SJCRH30 (cell line): ENCODE results near the gene BRF1. TPM values are rescaled to one million over a fixed set of nuclear protein-coding genes. Genes with fewer than 3 reads are reported as not detected.
"Not testable (repeated sequence)": the region's sequence is repeated elsewhere in the genome, so short reads cannot be mapped to it uniquely, and the experiment has no call there.

ENCODE experiments used
- DNase-seq, 2 experiments: peaks; one replicate each; pipeline ENCODE4 v3.0.0-alpha.2; 2015 to 2020
- H3K27ac ChIP-seq: fragments of 250-450 bp; sonication (Bioruptor Pico); 2 replicates; pipeline ENCODE4 v1.5.1; 2020; ENCODE audit warnings: mild to moderate bottlenecking, moderate library complexity
- H3K27me3 ChIP-seq: fragments of 250-450 bp; sonication (Bioruptor Pico); 2 replicates; pipeline ENCODE4 v1.5.1; 2020; ENCODE audit warnings: mild to moderate bottlenecking, moderate library complexity
- H3K36me3 ChIP-seq: fragments of 250-450 bp; sonication (Bioruptor Pico); 2 replicates; pipeline ENCODE4 v1.5.1; 2020; ENCODE audit warnings: mild to moderate bottlenecking, moderate library complexity
- H3K4me1 ChIP-seq: fragments of 250-450 bp; sonication (Bioruptor Pico); 2 replicates; pipeline ENCODE4 v1.5.1; 2020; ENCODE audit warnings: mild to moderate bottlenecking, moderate library complexity
- H3K4me3 ChIP-seq: fragments of 250-450 bp; sonication (Bioruptor Pico); 2 replicates; pipeline ENCODE4 v1.5.1; 2020; ENCODE audit warnings: mild to moderate bottlenecking, moderate library complexity
- H3K9me3 ChIP-seq: fragments of 250-450 bp; sonication (Bioruptor Pico); replicated peaks from 2 replicates; pipeline ENCODE4 v1.5.1; 2020; ENCODE audit warnings: mild to moderate bottlenecking, moderate library complexity
- total RNA-seq: library from RNA; depleted of rRNA; stranded (reverse); fragments of >200 nt; shearing (Covaris generic); gene quantifications from 2 replicates; pipeline ENCODE4 v1.2.3, GENCODE V29; 2014

BRF1 gene
- total RNA-seq, 1 experiment from 2014 or later = 31.4 TPM

GRCh38 chr14:105335735-105336476, 35.1 kb upstream of the BRF1 start:
- Histone ChIP-seq H3K27ac (peak overlapping the region; percentile 67), H3K27me3 (no peaks in the 10 kb centered on the region), H3K4me3 (no peak overlapping the region), H3K9me3 (peaks cover 5% of the 10 kb centered on the region; the same call in 1 of the 2 replicates), H3K4me1 (peaks cover 52% of the 10 kb centered on the region), H3K36me3 (no peaks in the 10 kb centered on the region)
- DNase-seq = peak; percentile 70 to 76

- not testable (repeated sequence) for H3K36me3 ChIP-seq, H3K4me3 ChIP-seq, H3K9me3 ChIP-seq, H3K27ac ChIP-seq, H3K27me3 ChIP-seq, DNase-seq
- H3K4me1 ChIP-seq = peaks cover 51% of the 10 kb centered on the region
These were observed 34.4 kb upstream of the BRF1 start for GRCh38 chr14:105335231-105335542.

GRCh38 chr14:105334383-105335230, 33.8 kb upstream of the BRF1 start:
- Histone ChIP-seq H3K4me1 (peaks cover 54% of the 10 kb centered on the region), H3K9me3 (peaks cover 5% of the 10 kb centered on the region; the same call in 1 of the 2 replicates), H3K27me3 (no peaks in the 10 kb centered on the region), H3K27ac (no peak overlapping the region), H3K4me3 (no peak overlapping the region), H3K36me3 (no peaks in the 10 kb centered on the region)
- no peak for DNase-seq

- Histone ChIP-seq H3K36me3 (no peaks in the 10 kb centered on the region), H3K9me3 (peaks cover 5% of the 10 kb centered on the region; the same call in 1 of the 2 replicates), H3K4me3 (no peak overlapping the region), H3K27ac (peak overlapping the region; percentile 73), H3K27me3 (no peaks in the 10 kb centered on the region), H3K4me1 (peaks cover 62% of the 10 kb centered on the region)
- DNase-seq = peak; percentile 57 to 67
These were observed 33.0 kb upstream of the BRF1 start for GRCh38 chr14:105333613-105334364.

DNA sequence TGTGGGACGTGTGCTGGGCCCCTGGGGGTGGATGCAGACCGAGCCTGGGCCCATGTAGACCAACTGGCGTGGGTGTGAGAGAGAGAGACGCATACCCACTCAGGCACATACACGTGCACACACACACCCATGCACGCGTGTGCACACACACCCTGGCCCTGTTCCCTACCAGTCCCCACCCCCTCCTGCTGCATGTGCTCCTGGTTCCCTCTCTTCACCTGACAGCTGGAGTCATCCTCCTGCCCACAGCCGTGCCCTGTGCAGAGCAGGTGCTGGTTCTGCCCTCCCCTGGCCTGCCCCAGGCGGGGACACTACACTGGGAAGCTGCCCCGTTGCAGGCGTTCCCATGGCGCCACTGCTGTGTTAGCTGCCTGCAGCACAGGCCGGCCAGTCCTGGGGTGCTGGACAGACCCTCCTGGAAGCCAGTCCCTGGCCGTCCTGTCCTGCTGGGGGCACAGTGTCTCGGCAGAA, 32.3 kb upstream of the BRF1 start:
- Histone ChIP-seq H3K36me3 (no peaks in the 10 kb centered on the region), H3K27ac (peak overlapping the region; percentile 73), H3K4me3 (no peak overlapping the region), H3K4me1 (peaks cover 69% of the 10 kb centered on the region), H3K9me3 (peaks cover 5% of the 10 kb centered on the region; the same call in 1 of the 2 replicates), H3K27me3 (no peaks in the 10 kb centered on the region)
- peak; percentile 60 to 62 for DNase-seq

DNA sequence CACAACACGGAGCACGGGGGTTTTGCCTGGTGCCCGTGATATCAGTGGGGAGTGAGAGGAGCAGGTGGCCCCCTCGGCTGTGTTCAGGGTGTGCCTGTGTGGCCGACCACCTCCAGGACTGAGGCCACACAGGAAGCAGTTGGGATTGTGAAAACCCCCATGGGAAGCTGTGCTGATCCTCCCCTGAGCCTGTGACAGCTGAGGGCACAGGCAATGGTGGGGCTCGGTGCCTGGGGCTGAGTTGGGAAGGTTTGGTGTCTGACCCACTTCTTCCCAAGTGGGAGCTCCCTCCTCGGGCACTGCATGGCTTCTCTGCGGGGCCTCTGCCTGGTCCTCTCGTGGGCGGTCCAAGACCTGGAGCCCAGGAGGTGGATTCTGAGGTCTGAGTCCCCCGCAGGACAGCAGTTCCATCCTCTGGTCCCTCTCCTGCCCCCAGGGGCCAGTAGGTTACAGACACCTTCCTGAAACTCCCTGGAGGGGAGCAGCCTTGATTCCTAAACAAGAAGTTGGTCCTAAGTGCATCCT, 31.6 kb upstream of the BRF1 start:
- Histone ChIP-seq H3K4me1 (peaks cover 73% of the 10 kb centered on the region), H3K27ac (peak overlapping the region; percentile 73), H3K36me3 (no peaks in the 10 kb centered on the region), H3K9me3 (peaks cover 5% of the 10 kb centered on the region; the same call in 1 of the 2 replicates), H3K27me3 (no peaks in the 10 kb centered on the region), H3K4me3 (no peak overlapping the region)
- peak; percentile 98 to 99 for DNase-seq

GRCh38 chr14:105331575-105332349, 31.0 kb upstream of the BRF1 start:
- no peaks in the 10 kb centered on the region for H3K36me3 ChIP-seq

GRCh38 chr14:105330491-105330895, 29.7 kb upstream of the BRF1 start:
- Histone ChIP-seq H3K4me1 (peaks cover 82% of the 10 kb centered on the region), H3K27me3 (no peaks in the 10 kb centered on the region), H3K27ac (no peak overlapping the region), H3K36me3 (no peaks in the 10 kb centered on the region), H3K9me3 (peaks cover 5% of the 10 kb centered on the region; the same call in 1 of the 2 replicates), H3K4me3 (no peak overlapping the region)
- DNase-seq = no peak

More at GRCh38 chr14:105331575-105332349, 31.0 kb upstream of the BRF1 start:
- Histone ChIP-seq H3K27ac (peak overlapping the region; percentile 73), H3K27me3 (no peaks in the 10 kb centered on the region), H3K9me3 (peaks cover 5% of the 10 kb centered on the region; the same call in 1 of the 2 replicates), H3K4me1 (peaks cover 80% of the 10 kb centered on the region), H3K4me3 (no peak overlapping the region)
- no peak for DNase-seq

DNA sequence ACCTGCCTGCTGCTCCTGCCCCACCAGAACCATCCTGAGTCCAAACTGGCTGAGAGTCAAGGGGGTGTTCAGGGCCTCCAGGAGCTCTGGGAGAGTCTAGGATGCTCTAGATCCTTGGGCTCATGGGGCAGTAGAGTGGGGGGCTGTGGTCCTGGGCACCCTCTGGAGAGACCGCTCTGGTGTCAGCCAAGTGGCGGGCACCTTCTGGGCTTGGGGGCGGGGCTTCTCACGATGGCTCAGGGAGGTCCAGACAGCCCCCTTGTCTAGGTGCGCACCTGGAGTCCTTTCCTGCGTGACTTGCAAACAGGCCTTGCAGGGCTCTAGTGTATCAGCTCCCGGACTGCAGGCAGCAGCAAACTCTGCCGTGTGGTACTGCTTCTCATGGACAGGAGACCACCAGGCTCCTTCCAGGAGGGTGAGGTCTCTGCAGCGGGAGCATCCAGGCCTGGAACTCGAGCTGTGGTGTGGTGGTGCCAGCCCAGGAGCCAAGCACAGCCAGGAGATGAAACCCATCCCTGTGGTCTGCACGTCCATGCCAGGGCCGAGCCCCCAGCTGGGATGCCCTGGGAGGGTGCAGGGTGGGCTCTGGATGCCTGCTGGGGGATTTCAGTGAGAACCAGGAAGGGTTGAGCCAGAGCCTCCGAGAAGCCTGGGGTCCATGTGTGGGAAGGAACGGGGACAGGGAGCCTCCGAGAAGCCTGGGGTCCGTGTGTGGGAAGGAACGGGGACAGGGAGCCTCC, 28.8 kb upstream of the BRF1 start:
- peaks cover 5% of the 10 kb centered on the region; the same call in 1 of the 2 replicates for H3K9me3 ChIP-seq
- peaks cover 87% of the 10 kb centered on the region for H3K4me1 ChIP-seq
- no peaks in the 10 kb centered on the region for H3K36me3 ChIP-seq
- H3K27ac ChIP-seq = peak overlapping the region; percentile 22
- DNase-seq = no peak
- H3K4me3 ChIP-seq = no peak overlapping the region
- H3K27me3 ChIP-seq = no peaks in the 10 kb centered on the region

- H3K27me3 ChIP-seq = no peaks in the 10 kb centered on the region
- peak overlapping the region; percentile 22 for H3K27ac ChIP-seq
- H3K9me3 ChIP-seq = peaks cover 5% of the 10 kb centered on the region; the same call in 1 of the 2 replicates
- H3K4me3 ChIP-seq = no peak overlapping the region
- peaks cover 87% of the 10 kb centered on the region for H3K4me1 ChIP-seq
- DNase-seq = peak; percentile 87 to 88
- no peaks in the 10 kb centered on the region for H3K36me3 ChIP-seq
These were observed 28.0 kb upstream of the BRF1 start for GRCh38 chr14:105328678-105329390.

DNA sequence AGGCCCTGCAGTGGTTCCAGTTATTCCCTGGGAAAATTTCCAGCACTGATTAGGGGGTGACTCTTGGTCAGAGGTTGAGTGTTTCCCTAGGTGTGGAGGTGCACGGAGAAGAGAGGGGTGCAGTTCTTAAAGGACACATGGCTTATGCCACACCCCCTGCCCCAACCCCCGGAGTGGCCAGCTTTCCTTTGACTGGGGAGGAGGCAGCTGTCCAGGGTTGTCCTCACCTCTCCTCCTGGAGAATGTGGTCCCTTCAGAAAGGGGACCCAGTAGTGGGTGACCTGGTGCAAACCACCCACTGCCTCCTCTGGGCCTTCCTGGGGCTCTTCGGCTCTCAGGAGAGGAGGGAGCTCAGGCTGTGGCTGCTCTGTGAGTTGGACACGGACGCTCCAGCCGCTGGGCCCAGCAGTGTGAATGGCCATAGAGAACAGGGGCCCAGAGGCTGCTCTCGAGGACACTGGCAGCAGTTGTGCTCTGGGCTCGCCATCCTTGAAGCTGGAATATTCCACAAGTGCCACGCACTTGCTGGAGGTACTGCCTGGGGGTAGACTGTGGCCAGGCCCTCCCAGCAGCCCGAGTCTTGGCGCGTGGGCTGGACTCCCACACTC, 27.4 kb upstream of the BRF1 start:
- Histone ChIP-seq H3K4me3 (no peak overlapping the region), H3K4me1 (peaks cover 85% of the 10 kb centered on the region), H3K27ac (peak overlapping the region; percentile 22), H3K9me3 (peaks cover 5% of the 10 kb centered on the region; the same call in 1 of the 2 replicates), H3K36me3 (no peaks in the 10 kb centered on the region), H3K27me3 (no peaks in the 10 kb centered on the region)
- DNase-seq = peak in 1 of 2 experiments; percentile 47

GRCh38 chr14:105327695-105328045, 26.9 kb upstream of the BRF1 start:
- Histone ChIP-seq H3K4me1 (peaks cover 80% of the 10 kb centered on the region), H3K27ac (peak overlapping the region; percentile 22)
- not testable (repeated sequence) for H3K36me3 ChIP-seq, H3K9me3 ChIP-seq, H3K27me3 ChIP-seq, DNase-seq, H3K4me3 ChIP-seq
